Fibroblast of lung (primary cell): ENCODE data around the gene MRPS21.

Experiments
- CTCF ChIP-seq, 2 donors: IDR thresholded peaks in 1 of 2; conservative IDR thresholded peaks in 1 of 2; 1 replicate in 1 of 2; 2 replicates in 1 of 2; pipeline ENCODE4 v1.5.1; 2011 to 2012; ENCODE audit warnings: low read length in 2 of 2, control low read depth in 1 of 2, inconsistent platforms in 1 of 2, low read depth in 1 of 2, mild to moderate bottlenecking in 1 of 2
- EZH2 ChIP-seq: IDR thresholded peaks from 2 replicates; pipeline ENCODE4 v1.5.1; 2012; ENCODE audit warnings: low read length, control low read depth, mild to moderate bottlenecking; ENCODE audit errors: missing control alignments

GRCh38 chr1:150288822-150289221, 4.8 kb upstream of the MRPS21 start:
- TF ChIP-seq CTCF (conservative IDR thresholded peaks at IDR 0.05 in 1 of 2, IDR thresholded peaks at IDR 0.05 in 1 of 2; ENCODE audit: low read depth in 1 of 2, low read length in 2 of 2) = no peak
- no peak for TF ChIP-seq EZH2
